Right lobe of liver (tissue), 4 donors: ENCODE measurements around the gene IRF8.

Source experiments
- POLR2A ChIP-seq: fragments of 450-650 bp; IDR thresholded peaks from one replicate; pipeline ENCODE4 v1.6.1; 2017; ENCODE audit warnings: antibody characterized with exemption, mild to moderate bottlenecking
- TF ChIP-seq, protein P1 (sequence below), 4 donors: fragments of 200-600 bp in 3 of 4; fragments of 450-650 bp in 1 of 4; IDR thresholded peaks; one replicate each; pipeline versions ENCODE4 v1.5.1 to v1.8.0; 2016 to 2022; ENCODE audit warnings: antibody characterized with exemption in 4 of 4, mild to moderate bottlenecking in 2 of 4
- donor health status: DM: no; HTN: no; CAD: no.
- donor health status: DM: no; HTN: no; CAD: no.
- donor health status: DM: no; HTN: yes; CAD: no.

GRCh38 chr16:85880861-85881260, 18.1 kb upstream of the IRF8 start:
- TF ChIP-seq, protein P1, sequence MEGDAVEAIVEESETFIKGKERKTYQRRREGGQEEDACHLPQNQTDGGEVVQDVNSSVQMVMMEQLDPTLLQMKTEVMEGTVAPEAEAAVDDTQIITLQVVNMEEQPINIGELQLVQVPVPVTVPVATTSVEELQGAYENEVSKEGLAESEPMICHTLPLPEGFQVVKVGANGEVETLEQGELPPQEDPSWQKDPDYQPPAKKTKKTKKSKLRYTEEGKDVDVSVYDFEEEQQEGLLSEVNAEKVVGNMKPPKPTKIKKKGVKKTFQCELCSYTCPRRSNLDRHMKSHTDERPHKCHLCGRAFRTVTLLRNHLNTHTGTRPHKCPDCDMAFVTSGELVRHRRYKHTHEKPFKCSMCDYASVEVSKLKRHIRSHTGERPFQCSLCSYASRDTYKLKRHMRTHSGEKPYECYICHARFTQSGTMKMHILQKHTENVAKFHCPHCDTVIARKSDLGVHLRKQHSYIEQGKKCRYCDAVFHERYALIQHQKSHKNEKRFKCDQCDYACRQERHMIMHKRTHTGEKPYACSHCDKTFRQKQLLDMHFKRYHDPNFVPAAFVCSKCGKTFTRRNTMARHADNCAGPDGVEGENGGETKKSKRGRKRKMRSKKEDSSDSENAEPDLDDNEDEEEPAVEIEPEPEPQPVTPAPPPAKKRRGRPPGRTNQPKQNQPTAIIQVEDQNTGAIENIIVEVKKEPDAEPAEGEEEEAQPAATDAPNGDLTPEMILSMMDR (IDR thresholded peaks at IDR 0.05), result no peak
- TF ChIP-seq POLR2A, result no peak
